Gastroesophageal sphincter (tissue), 4 donors: ENCODE measurements around the gene HNRNPR. TPM values are rescaled to one million over a fixed set of nuclear protein-coding genes. Genes with fewer than 3 reads are reported as not detected.
A peak's percentile ranks its signal among the peaks of the same experiment; 100 is the strongest.

Experiments
- ATAC-seq: fragments of 150-250 bp; one replicate; pipeline ENCODE4 v1.9.1; 2016; ENCODE audit warnings: mild to moderate bottlenecking, moderate library complexity
- H3K27ac ChIP-seq, 4 donors: fragments of 200-600 bp; sonication (generic) in 3 of 4; 1 replicate in 3 of 4; 2 replicates in 1 of 4; pipeline ENCODE4 v1.5.1; 2016 to 2019
- H3K27me3 ChIP-seq: fragments of 200-600 bp; sonication (generic); one replicate; pipeline ENCODE4 v1.5.1; 2019
- H3K36me3 ChIP-seq, 2 donors: fragments of 200-600 bp; sonication (generic); one replicate each; pipeline ENCODE4 v1.5.1; 2019; ENCODE audit warnings: control low read depth in 1 of 2
- H3K4me1 ChIP-seq, 3 donors: fragments of 200-600 bp; sonication (generic); 1 replicate in 2 of 3; 2 replicates in 1 of 3; pipeline ENCODE4 v1.5.1; 2016 to 2019; ENCODE audit warnings: control low read depth in 2 of 3
- H3K4me3 ChIP-seq, 2 donors: fragments of 200-600 bp; sonication (generic); one replicate each; pipeline ENCODE4 v1.5.1; 2019; ENCODE audit warnings: mild to moderate bottlenecking in 1 of 2, moderate library complexity in 1 of 2
- H3K9me3 ChIP-seq, 3 donors: fragments of 200-600 bp; sonication (generic); one replicate each; pipeline ENCODE4 v1.5.1; 2017 to 2019; ENCODE audit warnings: control low read depth in 2 of 3
- CTCF ChIP-seq, 4 experiments: fragments of 200-600 bp in 2 of 4; fragments of 450-650 bp in 2 of 4; sonication (generic) in 1 of 4; IDR thresholded peaks; one replicate each; pipeline ENCODE4 v1.5.1; 2017 to 2019; ENCODE audit warnings: antibody characterized with exemption in 4 of 4, mild to moderate bottlenecking in 2 of 4, moderate library complexity in 2 of 4
- EP300 ChIP-seq: sonication (generic); formaldehyde crosslinking; IDR thresholded peaks from one replicate; pipeline ENCODE4 v1.6.1; 2017; ENCODE audit warnings: antibody characterized with exemption, mild to moderate bottlenecking
- POLR2A ChIP-seq, 2 donors: fragments of 450-650 bp; IDR thresholded peaks; one replicate each; pipeline ENCODE4 v1.6.1; 2017; ENCODE audit warnings: antibody characterized with exemption in 2 of 2, mild to moderate bottlenecking in 2 of 2, moderate library complexity in 1 of 2
- POLR2AphosphoS5 ChIP-seq: sonication (generic); formaldehyde crosslinking; IDR thresholded peaks from one replicate; pipeline ENCODE4 v1.6.1; 2017; ENCODE audit warnings: antibody characterized with exemption
- WGBS, 2 donors: methylation state at CpG; one replicate each; pipeline ENCODE4 v1.1.5; 2018; ENCODE audit warnings: low coverage in 1 of 2; 5-methylcytosine and 5-hydroxymethylcytosine counted together
- total RNA-seq, 4 donors: library from RNA; depleted of rRNA; stranded (reverse); fragments of >200 nt; gene quantifications; one replicate each; pipeline ENCODE4 v1.1.0, GENCODE V29; 2016

Gene HNRNPR
- total RNA-seq, 4 donors from 2014 or later = 67.5 to 91.1 (median 73.6) TPM

- H3K4me3 ChIP-seq = peak overlapping the region; percentile 46 to 64
- H3K36me3 ChIP-seq = peaks cover 1 to 39% of the 10 kb centered on the region in 2 donors
- ATAC-seq = peak; percentile 97
- TF ChIP-seq POLR2A (IDR thresholded peaks at IDR 0.05) (peak; percentile 70 to 75), POLR2AphosphoS5 (peak; percentile 82), CTCF (IDR thresholded peaks at IDR 0.05) (peak in 1 of 4 experiments; percentile 25), EP300 (no peak)
- H3K9me3 ChIP-seq = peaks cover 0 to 20% (median 0%) of the 10 kb centered on the region in 3 donors
- H3K27me3 ChIP-seq = no peaks in the 10 kb centered on the region
- peaks cover 5 to 56% (median 32%) of the 10 kb centered on the region in 3 donors for H3K4me1 ChIP-seq
- 1 to 7% methylated on average over 2 to 20 of the region's 41 CpGs for WGBS, 2 donors
- H3K27ac ChIP-seq = peak overlapping the region; percentile 86 to 100 (median 97)
These were observed 23.9 kb upstream of the HNRNPR start for GRCh38 chr1:23367791-23368561.

- WGBS, 2 donors = 40 to 58% methylated on average over 4 to 8 of the region's 9 CpGs
- H3K4me3 ChIP-seq = peak overlapping the region; percentile 46 to 64
- TF ChIP-seq EP300 (no peak), POLR2A (IDR thresholded peaks at IDR 0.05) (no peak), POLR2AphosphoS5 (no peak), CTCF (IDR thresholded peaks at IDR 0.05) (no peak)
- no peak for ATAC-seq
- H3K9me3 ChIP-seq = peaks cover 1 to 26% (median 6%) of the 10 kb centered on the region in 3 donors
- peak overlapping the region; percentile 44 to 100 (median 97) for H3K27ac ChIP-seq
- H3K36me3 ChIP-seq = peaks cover 7 to 45% of the 10 kb centered on the region in 2 donors
- peaks cover 5 to 52% (median 32%) of the 10 kb centered on the region in 3 donors for H3K4me1 ChIP-seq
- no peaks in the 10 kb centered on the region for H3K27me3 ChIP-seq
These were observed 23.3 kb upstream of the HNRNPR start for GRCh38 chr1:23367451-23367790.

GRCh38 chr1:23366598-23366997 is 22.5 kb upstream of the HNRNPR start:
- peaks cover 3 to 34% (median 12%) of the 10 kb centered on the region in 3 donors for H3K9me3 ChIP-seq
- H3K4me3 ChIP-seq = peak overlapping the region in 1 of 2 donors; percentile 64
- WGBS, 2 donors = 75 to 91% methylated on average over 4 to 5 of the region's 5 CpGs
- H3K27me3 ChIP-seq = no peaks in the 10 kb centered on the region
- peaks cover 15 to 53% of the 10 kb centered on the region in 2 donors for H3K36me3 ChIP-seq
- no peak overlapping the region for H3K27ac ChIP-seq
- H3K4me1 ChIP-seq = peaks cover 5 to 44% (median 30%) of the 10 kb centered on the region in 3 donors
- ATAC-seq = no peak
- no peak for TF ChIP-seq POLR2AphosphoS5
- TF ChIP-seq POLR2A (IDR thresholded peaks at IDR 0.05) = no peak
- no peak for TF ChIP-seq CTCF (IDR thresholded peaks at IDR 0.05)
- no peak for TF ChIP-seq EP300

- Histone ChIP-seq H3K4me1 (peaks cover 4 to 40% (median 25%) of the 10 kb centered on the region in 3 donors), H3K27me3 (no peaks in the 10 kb centered on the region), H3K9me3 (peaks cover 3 to 38% (median 17%) of the 10 kb centered on the region in 3 donors), H3K4me3 (no peak overlapping the region), H3K27ac (no peak overlapping the region), H3K36me3 (peaks cover 20 to 58% of the 10 kb centered on the region in 2 donors)
- ATAC-seq = no peak
- no peak for TF ChIP-seq POLR2AphosphoS5
- TF ChIP-seq EP300 = no peak
- TF ChIP-seq CTCF (IDR thresholded peaks at IDR 0.05) = no peak
- no peak for TF ChIP-seq POLR2A (IDR thresholded peaks at IDR 0.05)
- WGBS, 2 donors = 83% methylated on average over 2 of the region's 2 CpGs; no CpG with 5 or more reads in 1 of the 2 donors
These were observed 22.1 kb upstream of the HNRNPR start for GRCh38 chr1:23366146-23366545.
